ENCODE results near the gene ATRNL1.
"Not testable (repeated sequence)": the region's sequence is repeated elsewhere in the genome, so short reads cannot be mapped to it uniquely, and the experiment has no call there.

The ATRNL1 gene

GRCh38 chr10:115405838-115406237, 312.7 kb downstream of the ATRNL1 start:
- not testable (repeated sequence) for DNase-seq (ENCODE audit: low read depth in 3 of 3, low spot score in 1 of 3)

GRCh38 chr10:115409347-115409746, 316.2 kb downstream of the ATRNL1 start:
- DNase-seq (ENCODE audit: low read depth in 3 of 3, low spot score in 1 of 3), result no peak

- no peak for DNase-seq (ENCODE audit: low read depth in 3 of 3, low spot score in 1 of 3)
Observed at GRCh38 chr10:115417585-115418265, 324.6 kb downstream of the ATRNL1 start.

GRCh38 chr10:115422624-115423023, 329.5 kb downstream of the ATRNL1 start:
- no peak for DNase-seq (ENCODE audit: low read depth in 3 of 3, low spot score in 1 of 3)

- DNase-seq (ENCODE audit: low read depth in 3 of 3, low spot score in 1 of 3), result no peak
Observed at GRCh38 chr10:115427611-115428010, 334.4 kb downstream of the ATRNL1 start.

- no peak for DNase-seq (ENCODE audit: low read depth in 3 of 3, low spot score in 1 of 3)
Observed at GRCh38 chr10:115432188-115432819, 339.1 kb downstream of the ATRNL1 start.

- no peak for DNase-seq (ENCODE audit: low read depth in 3 of 3, low spot score in 1 of 3)
Observed at GRCh38 chr10:115436999-115437398, 343.8 kb downstream of the ATRNL1 start.

GRCh38 chr10:115441907-115442545, 348.9 kb downstream of the ATRNL1 start:
- DNase-seq (ENCODE audit: low read depth in 3 of 3, low spot score in 1 of 3), result no peak

GRCh38 chr10:115456812-115457211, 363.6 kb downstream of the ATRNL1 start:
- DNase-seq (ENCODE audit: low read depth in 3 of 3, low spot score in 1 of 3), result no peak

GRCh38 chr10:115483294-115483693, 390.1 kb downstream of the ATRNL1 start:
- no peak for DNase-seq (ENCODE audit: low read depth in 3 of 3, low spot score in 1 of 3)

- DNase-seq (ENCODE audit: low read depth in 3 of 3, low spot score in 1 of 3), result no peak
Observed at GRCh38 chr10:115491526-115492140, 398.5 kb downstream of the ATRNL1 start.

GRCh38 chr10:115503546-115503945, 410.4 kb downstream of the ATRNL1 start:
- DNase-seq (ENCODE audit: low read depth in 3 of 3, low spot score in 1 of 3), result no peak

- DNase-seq (ENCODE audit: low read depth in 3 of 3, low spot score in 1 of 3), result no peak
Observed at GRCh38 chr10:115514895-115515294, 421.7 kb downstream of the ATRNL1 start.

- DNase-seq (ENCODE audit: low read depth in 3 of 3, low spot score in 1 of 3), result no peak
Observed at GRCh38 chr10:115525141-115525540, 432.0 kb downstream of the ATRNL1 start.

GRCh38 chr10:115527682-115528081, 434.5 kb downstream of the ATRNL1 start:
- DNase-seq (ENCODE audit: low read depth in 3 of 3, low spot score in 1 of 3), result not testable (repeated sequence)

- DNase-seq (ENCODE audit: low read depth in 3 of 3, low spot score in 1 of 3), result not testable (repeated sequence)
Observed at GRCh38 chr10:115536401-115536800, 443.2 kb downstream of the ATRNL1 start.

- no peak for DNase-seq (ENCODE audit: low read depth in 3 of 3, low spot score in 1 of 3)
Observed at GRCh38 chr10:115539142-115539762, 446.1 kb downstream of the ATRNL1 start.

- no peak for DNase-seq (ENCODE audit: low read depth in 3 of 3, low spot score in 1 of 3)
Observed at GRCh38 chr10:115555887-115556402, 462.8 kb downstream of the ATRNL1 start.

GRCh38 chr10:115558252-115558651, 465.1 kb downstream of the ATRNL1 start:
- DNase-seq (ENCODE audit: low read depth in 3 of 3, low spot score in 1 of 3), result no peak

GRCh38 chr10:115566867-115567266, 473.7 kb downstream of the ATRNL1 start:
- DNase-seq (ENCODE audit: low read depth in 3 of 3, low spot score in 1 of 3), result no peak

- DNase-seq (ENCODE audit: low read depth in 3 of 3, low spot score in 1 of 3), result no peak
Observed at GRCh38 chr10:115572740-115573455, 479.7 kb downstream of the ATRNL1 start.

All from stimulated activated CD4-positive, alpha-beta T cell treated with anti-CD3 and anti-CD28 coated beads, TNF-alpha, amount 100 ng/mL, for 1 hour (primary cell).